Iris pigment epithelial cell (primary cell): Measurements from ENCODE around the gene SYNM.
A peak's percentile ranks its signal among the peaks of the same experiment; 100 is the strongest.

Experiments used
- DNase-seq: peaks from one replicate; pipeline ENCODE4 v3.0.0-alpha.2; 2011; ENCODE audit warnings: low read depth

The SYNM gene

DNA sequence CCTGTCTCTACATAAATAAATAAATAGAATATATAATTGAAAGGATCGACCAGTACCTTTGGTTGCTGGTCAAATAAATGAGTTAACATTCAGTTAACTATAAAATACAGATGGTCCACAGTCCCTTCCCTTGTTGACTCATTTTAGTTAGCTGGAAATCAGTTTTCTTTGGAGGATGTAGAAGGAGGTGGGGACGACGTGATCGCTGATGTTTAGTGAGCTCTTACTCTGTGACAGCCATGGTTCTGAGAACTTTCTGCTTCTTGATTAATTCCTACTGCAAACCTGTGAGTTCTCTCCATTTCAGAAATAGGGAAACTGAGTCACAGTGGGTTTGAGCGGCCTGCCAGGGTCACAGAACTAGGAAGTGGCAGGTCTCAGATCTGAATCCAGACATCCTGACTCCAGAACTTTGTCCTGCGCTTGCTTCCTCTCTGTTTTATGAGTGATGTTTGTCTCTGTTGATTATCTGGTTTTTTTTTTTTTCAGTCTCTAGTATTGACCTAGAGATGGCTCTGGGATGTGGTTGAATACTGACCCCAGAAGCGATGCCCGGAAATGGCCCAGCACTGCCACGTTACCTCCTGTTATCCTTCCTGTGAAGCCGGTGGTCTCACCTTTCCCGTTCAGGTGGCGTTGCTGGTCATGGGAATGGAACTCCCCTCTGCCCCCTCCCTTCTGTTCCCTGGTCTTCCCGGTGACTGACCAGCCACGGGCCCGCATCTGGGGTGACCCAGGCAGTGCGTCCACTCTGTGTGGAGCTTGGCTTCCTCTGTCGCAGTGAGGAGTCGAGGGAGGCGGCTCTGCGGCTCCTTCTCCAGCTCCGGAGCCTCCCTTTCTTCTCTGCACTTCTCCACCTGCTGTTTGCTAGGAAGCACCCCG is 18.2 kb downstream of the SYNM start:
- no peak for DNase-seq

GRCh38 chr15:99123713-99124451 is 19.0 kb downstream of the SYNM start:
- peak; percentile 81 for DNase-seq

DNA sequence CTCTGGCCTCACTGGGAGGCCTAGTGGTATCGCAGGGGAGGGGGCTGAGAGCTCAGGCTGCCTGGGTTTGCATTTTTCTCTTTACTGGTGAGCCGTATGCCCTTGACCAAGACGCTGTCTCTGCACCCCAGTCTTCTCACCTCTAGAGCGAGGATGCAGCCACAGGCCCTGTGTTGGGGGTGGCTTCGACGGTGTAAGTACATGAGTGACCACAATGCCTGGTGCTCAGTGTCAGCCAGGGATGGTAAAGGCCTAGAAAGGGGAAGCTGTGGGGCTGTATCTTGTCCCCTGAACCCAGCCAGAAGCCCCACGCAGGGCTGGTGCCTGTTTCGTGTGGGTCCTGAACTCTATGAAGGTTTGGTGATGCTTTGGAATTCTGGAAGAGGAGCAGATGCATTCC is 19.8 kb downstream of the SYNM start:
- DNase-seq: no peak

GRCh38 chr15:99125061-99125891 is 20.4 kb downstream of the SYNM start:
- no peak for DNase-seq

- no peak for DNase-seq
These were observed 21.3 kb downstream of the SYNM start for GRCh38 chr15:99126131-99126588.

GRCh38 chr15:99126930-99127329 is 22.1 kb downstream of the SYNM start:
- DNase-seq: no peak

DNA sequence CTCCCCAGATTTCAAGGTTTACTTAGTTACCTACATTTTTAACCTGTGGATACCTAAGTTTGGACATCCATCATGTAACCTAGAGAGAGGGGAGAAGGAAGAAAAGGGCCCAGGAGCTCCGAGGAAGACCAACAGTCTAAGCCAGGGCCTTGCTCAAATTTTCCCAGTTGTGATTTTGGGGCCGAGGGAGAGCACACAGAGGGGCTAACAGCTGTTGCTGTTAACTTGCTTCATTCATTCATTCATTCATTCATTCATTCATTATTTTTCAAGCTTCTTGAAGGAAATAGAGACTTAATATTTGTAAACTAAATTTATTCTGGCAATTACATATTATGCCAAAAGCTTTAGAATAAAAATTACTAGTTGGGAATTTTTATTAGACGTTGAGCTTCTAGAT is 22.9 kb downstream of the SYNM start:
- DNase-seq: no peak

DNA sequence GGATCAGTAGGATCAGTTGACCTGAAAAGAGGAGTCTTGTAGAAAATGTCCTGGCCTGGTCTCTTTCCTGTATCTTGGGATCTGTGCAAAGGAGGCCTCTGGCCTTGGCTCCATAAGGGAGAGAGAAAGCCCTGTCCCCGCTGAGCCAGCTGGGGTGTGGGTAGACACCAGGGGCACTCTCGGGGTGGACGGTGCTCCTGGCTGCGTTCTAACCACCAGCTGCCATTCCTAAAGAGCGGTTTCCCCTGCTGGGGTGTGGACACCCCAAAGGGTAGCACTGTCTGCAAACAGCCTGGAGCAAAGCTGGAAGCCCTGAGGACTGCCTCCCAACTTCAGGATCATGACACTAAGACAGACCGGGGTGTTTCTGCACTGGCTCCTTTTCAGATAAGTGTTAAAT is 23.5 kb downstream of the SYNM start:
- DNase-seq: no peak

GRCh38 chr15:99129644-99130043 is 24.8 kb downstream of the SYNM start:
- no peak for DNase-seq

DNA sequence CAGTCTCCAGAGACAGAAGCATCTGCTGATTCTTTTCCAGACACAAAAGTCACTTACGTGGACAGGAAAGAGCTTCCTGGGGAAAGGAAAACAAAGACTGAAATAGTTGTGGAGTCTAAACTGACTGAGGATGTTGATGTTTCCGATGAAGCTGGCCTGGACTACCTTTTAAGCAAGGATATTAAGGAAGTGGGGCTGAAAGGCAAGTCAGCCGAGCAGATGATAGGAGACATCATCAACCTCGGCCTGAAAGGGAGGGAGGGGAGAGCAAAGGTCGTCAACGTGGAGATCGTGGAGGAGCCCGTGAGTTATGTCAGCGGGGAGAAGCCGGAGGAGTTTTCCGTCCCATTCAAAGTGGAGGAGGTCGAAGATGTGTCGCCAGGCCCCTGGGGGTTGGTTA is 25.4 kb downstream of the SYNM start:
- no peak for DNase-seq

DNA sequence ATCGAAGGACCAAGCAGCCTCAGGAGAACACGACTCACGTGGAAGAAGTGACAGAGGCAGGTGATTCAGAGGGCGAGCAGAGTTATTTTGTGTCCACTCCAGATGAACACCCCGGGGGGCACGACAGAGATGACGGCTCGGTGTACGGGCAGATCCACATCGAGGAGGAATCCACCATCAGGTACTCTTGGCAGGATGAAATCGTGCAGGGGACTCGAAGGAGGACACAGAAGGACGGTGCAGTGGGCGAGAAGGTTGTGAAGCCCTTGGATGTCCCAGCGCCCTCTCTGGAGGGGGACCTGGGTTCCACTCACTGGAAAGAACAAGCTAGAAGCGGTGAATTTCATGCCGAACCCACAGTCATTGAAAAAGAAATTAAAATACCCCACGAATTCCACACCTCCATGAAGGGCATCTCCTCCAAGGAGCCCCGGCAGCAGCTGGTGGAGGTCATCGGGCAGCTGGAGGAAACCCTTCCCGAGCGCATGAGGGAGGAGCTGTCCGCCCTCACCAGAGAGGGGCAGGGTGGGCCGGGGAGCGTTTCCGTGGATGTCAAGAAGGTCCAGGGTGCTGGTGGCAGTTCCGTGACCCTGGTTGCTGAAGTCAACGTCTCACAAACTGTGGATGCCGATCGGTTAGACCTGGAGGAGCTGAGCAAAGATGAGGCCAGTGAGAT is 26.0 kb downstream of the SYNM start:
- DNase-seq: no peak

DNA sequence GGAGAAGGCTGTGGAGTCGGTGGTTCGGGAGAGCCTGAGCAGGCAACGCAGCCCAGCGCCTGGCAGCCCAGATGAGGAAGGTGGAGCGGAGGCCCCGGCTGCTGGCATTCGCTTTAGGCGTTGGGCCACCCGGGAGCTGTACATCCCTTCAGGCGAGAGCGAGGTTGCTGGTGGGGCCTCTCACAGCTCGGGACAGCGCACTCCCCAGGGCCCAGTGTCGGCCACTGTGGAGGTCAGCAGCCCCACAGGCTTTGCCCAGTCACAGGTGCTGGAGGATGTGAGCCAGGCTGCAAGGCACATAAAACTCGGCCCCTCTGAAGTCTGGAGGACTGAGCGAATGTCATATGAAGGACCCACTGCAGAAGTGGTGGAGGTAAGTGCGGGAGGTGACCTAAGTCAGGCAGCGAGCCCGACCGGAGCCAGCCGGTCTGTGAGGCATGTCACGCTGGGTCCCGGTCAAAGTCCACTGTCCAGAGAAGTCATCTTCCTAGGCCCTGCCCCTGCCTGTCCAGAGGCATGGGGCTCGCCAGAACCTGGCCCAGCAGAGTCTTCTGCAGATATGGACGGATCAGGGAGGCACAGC is 26.7 kb downstream of the SYNM start:
- DNase-seq: no peak

DNA sequence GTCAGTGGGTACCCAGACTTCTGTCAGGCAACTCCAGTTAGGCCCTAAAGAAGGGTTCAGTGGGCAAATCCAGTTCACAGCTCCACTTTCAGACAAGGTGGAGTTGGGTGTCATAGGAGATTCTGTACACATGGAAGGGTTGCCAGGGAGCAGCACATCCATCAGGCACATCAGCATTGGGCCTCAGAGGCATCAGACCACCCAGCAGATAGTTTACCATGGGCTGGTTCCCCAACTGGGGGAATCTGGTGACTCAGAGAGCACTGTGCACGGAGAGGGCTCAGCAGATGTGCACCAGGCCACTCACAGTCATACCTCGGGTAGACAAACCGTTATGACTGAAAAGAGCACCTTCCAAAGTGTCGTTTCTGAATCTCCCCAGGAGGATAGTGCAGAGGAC is 27.2 kb downstream of the SYNM start:
- DNase-seq: no peak

- no peak for DNase-seq
These were observed 27.9 kb downstream of the SYNM start for GRCh38 chr15:99132634-99133287.

DNA sequence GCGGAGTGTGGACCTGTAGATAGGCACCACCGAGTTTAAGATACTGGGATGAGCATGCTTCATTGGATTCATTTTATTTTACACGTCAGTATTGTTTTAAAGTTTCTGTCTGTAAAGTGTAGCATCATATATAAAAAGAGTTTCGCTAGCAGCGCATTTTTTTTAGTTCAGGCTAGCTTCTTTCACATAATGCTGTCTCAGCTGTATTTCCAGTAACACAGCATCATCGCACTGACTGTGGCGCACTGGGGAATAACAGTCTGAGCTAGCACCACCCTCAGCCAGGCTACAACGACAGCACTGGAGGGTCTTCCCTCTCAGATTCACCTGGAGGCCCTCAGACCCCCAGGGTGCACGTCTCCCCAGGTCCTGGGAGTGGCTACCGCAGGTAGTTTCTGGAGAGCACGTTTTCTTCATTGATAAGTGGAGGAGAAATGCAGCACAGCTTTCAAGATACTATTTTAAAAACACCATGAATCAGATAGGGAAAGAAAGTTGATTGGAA is 29.5 kb downstream of the SYNM start:
- no peak for DNase-seq

DNA sequence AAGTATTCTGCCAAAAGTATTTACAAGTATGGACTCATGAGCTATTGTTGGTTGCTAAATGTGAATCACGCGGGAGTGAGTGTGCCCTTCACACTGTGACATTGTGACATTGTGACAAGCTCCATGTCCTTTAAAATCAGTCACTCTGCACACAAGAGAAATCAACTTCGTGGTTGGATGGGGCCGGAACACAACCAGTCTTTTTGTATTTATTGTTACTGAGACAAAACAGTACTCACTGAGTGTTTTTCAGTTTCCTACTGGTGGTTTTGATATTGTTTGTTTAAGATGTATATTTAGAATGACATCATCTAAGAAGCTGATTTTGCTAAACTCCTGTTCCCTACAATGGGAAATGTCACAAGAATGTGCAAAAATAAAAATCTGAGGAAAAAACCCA is 30.3 kb downstream of the SYNM start:
- DNase-seq: peak; percentile 16

DNA sequence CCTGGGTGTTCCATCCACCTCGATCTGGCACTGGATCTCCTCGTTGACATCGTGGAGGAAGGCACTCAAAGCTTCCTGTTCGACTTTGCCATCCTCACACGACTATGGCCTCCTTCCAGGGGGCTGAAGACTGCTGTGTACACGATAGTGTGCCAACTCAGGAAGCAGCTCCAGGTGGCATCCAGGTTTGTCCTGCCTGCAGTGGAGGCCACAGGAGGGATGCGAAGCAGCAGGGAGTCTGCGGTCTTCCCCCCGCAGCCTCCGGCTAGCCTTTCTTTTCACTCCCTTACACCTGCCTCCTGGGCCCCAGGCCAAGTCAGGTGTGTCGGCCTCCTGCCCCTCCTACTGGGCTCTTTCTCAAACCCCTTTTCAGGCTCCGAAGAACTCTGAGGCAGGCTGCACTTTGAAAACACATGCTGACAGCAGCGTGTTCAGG is 32.2 kb downstream of the SYNM start:
- DNase-seq: no peak

DNA sequence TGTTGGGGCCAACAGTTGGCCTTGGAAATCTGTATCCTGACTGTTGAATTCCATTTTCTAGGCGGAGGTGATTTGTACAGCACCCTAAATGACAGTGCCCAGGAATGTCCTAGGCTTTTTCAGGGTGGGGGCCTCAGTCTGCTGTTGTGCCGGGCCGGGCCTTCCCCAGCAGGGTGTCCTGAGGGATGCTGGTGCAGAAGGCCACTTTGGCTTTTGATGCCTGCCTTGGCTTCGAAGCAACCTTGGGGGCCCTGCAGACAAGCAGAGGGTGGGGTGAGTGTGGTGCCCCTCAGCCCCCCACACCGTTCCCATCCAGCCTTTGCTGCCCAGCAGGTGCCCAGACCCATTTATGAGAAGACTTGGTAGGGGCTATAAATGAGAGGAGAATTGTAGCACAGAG is 33.0 kb downstream of the SYNM start:
- no peak for DNase-seq

DNA sequence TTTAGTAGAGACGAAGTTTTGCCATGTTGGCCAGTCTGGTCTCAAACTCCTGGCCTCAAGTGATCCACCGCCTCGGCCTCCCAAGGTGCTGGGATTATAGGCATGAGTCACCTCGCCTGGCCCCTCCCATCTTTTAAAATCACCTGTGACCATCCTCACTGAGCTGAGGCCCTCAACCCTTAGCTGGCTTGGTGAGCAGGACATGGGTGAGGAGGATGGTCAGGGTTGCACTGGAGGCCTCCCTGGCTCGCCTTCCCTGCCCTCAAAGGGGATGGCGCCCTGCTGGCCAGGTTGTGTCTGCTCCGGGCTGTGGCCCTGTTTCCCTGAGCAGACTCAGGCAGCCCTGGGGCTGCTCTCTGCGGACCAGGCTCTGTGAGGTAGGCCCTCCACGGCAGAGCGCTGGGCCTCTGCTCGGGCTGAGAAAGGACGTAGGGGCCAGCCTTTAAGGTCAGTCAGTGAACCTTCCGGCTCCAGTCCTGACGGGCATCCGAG is 33.7 kb downstream of the SYNM start:
- no peak for DNase-seq

DNA sequence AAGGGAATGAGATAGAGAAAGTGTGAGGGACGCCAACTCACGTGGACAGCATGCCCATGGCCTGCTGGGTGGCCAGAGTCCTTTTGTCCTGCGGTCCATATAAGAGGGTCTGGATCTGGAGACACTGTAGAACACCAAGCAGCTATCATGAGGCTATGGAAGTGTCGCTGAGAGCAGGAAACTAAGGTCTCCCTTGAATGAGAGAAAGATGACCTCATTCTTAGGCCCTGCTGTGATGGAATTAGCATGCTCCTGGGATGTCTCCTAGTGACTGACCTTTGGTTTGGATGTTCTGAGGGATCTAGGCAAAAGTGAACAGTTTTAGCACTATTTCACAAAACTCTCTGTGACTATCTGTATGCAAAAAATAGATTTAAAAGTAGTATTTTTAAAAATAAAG is 34.4 kb downstream of the SYNM start:
- no peak for DNase-seq

DNA sequence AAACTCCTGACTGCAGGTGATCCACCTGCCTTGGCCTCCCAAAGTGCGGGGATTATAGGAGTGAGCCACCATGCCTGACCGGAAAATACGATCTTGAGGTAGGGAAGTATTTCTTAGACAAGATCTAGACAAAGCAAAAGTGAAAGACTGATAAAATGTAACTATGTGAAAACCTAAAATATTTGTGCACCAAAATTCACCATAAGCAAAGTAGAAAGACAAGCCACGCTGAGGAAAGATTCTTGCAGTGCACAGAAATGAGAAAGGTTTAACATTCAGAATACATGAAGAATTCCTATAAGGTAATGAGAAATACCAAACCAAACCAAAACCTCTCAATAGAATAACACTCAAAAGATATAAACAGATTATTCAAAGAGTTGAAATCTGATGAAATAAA is 35.7 kb downstream of the SYNM start:
- no peak for DNase-seq
